IMR-90 (cell line): ENCODE data around the gene DNM1.

Experiments used
- CEBPB ChIP-seq: IDR thresholded peaks from 2 replicates; pipeline ENCODE4 v1.6.1; 2012; ENCODE audit warnings: low read depth, low read length, improper control_type of control experiment
- CTCF ChIP-seq: conservative IDR thresholded peaks from 2 replicates; pipeline ENCODE4 v1.5.1; 2012; ENCODE audit warnings: mild to moderate bottlenecking, low read depth, low read length, improper control_type of control experiment
- POLR2A ChIP-seq: IDR thresholded peaks from 2 replicates; pipeline ENCODE4 v1.6.1; 2012; ENCODE audit warnings: mild to moderate bottlenecking, low read depth, low read length
- RAD21 ChIP-seq: IDR thresholded peaks from 2 replicates; pipeline ENCODE4 v1.6.1; 2012; ENCODE audit warnings: low read length, improper control_type of control experiment

GRCh38 chr9:128231638-128232527 is 28.7 kb downstream of the DNM1 start:
- TF ChIP-seq POLR2A: no peak
- TF ChIP-seq CTCF: no peak
- no peak for TF ChIP-seq CEBPB
- TF ChIP-seq RAD21: no peak
